ENCODE measurements around the gene GRIK1.

GRIK1 gene

GRCh38 chr21:29671728-29672127 is 268.1 kb downstream of the GRIK1 start:
- DNase-seq (ENCODE audit: low spot score), result no peak

- DNase-seq (ENCODE audit: low spot score), result no peak
These were observed 269.6 kb downstream of the GRIK1 start for GRCh38 chr21:29670228-29670627.

DNA sequence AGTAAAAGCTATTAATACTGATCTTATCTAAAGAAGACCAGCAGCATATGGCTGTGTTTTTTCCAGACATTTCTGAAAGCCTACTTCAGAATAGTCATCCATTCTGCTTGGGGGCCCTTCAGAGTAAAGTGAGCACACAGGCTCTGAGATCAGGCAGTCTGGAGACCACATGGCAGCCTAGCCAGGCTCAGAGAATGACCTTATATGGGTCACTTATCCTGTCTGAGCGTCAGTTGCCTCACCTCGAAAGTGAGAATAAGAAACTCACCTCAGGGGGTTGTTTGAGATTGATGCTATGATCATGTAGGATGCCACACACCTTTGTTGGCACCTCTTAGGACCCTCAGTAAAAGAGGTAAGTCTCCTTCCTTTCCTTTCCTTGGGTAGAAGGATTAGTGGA is 270.4 kb downstream of the GRIK1 start:
- no peak for DNase-seq (ENCODE audit: low spot score)

- no peak for DNase-seq (ENCODE audit: low spot score)
These were observed 272.1 kb downstream of the GRIK1 start for GRCh38 chr21:29667651-29668050.

- no peak for DNase-seq (ENCODE audit: low spot score)
These were observed 275.2 kb downstream of the GRIK1 start for GRCh38 chr21:29664615-29665014.

DNA sequence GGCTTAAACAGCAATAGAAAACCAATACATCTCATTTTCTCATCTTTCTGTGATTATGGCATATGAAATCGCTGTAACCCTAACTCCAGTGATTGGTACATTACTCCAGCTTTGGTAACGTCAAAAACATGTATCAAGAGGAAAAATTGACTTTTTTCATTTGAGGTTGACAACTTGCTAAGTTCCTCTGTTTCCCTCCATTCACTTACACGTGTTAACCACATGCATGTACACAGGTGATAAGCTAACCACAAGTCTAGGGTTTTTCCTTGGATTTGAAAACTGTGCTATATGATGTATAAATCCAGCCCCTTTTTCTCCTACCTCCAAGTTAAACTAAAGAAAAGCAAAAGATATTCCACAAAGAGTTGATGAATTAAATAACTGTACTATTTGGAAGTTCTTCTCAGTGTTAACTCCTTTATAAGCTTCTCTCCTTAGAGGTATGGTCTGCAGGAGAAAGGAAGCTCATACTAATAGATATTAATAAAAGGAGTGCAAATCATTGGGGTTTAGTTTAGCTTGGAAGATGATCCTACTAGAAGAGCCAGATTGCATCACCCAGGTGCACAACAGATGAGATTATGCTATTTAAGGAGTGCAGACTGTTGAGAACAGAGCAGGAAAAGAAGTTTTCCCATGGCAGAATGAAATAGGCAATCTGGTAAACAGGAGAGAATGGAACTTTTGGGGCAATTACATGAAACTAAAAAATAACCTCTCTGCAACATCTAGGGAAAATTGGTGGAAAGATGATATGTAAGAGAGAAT is 277.9 kb downstream of the GRIK1 start:
- no peak for DNase-seq (ENCODE audit: low spot score)

DNA sequence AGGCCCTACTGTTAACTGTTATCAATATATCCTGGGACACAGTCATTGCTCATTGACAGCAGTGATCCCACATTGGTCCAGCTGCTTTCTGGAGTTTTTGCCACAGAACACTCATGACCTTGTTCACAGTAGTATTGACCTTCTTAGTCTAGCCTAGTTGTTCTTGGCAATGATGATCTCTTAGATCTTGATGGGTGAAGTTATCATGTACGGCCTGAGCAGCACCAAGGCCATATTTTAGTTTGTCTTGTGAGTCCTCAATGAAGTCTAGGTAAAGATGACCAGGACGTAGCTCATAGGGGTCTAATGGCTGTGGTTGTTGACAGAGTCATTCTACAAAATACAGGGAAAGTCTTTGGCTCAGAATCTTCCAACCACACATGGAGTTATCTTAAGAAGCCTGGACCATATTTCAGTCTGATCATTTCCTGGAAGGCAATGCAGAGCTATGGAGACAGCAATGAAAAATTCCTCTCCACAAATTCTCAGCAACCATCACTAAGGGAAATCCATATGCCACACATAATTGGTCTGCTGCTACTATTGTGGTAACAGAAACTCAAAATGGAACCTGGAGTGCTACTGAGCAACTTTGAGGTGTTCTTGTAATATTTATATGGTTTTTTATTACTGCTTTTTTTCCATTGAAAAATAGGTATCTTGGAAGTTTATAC is 279.6 kb downstream of the GRIK1 start:
- no peak for DNase-seq (ENCODE audit: low spot score)

- DNase-seq (ENCODE audit: low spot score), result no peak
These were observed 280.9 kb downstream of the GRIK1 start for GRCh38 chr21:29658934-29659203.

GRCh38 chr21:29658177-29658933 is 281.4 kb downstream of the GRIK1 start:
- no peak for DNase-seq (ENCODE audit: low spot score)

DNA sequence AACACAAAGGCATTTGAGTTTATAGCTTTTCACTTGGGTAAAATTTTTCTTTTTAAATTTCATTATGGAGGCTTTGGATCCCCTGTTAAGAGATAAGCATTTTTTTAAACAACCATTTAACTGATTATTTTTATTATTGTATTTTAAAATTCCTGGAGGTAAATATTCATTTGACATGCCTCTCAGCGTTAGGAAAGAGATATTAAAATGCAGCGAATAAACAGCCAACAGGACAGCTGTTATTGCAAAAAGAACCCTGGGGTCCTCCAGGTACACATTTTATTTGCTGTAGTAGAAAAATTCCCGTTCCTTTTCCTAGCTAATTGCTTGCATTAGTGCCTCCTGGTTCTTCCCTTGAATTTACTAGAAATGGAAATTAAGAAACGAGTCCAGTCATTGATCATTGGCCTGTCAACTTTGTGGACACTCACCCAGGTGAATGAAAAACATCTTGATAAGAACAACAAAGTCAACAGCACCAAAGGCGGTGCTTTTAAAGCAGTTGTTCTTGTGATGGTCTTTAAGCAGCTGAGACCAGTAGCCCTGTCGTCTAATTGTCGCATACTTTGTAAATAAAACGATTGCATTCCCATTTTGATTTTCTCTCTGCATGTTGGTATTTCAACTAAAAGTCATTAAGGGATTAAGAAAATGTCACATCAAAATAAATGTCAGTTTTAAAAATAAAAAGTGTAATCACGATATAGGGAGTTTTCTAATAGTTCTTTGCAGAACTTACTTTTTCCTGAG is 282.4 kb downstream of the GRIK1 start:
- DNase-seq (ENCODE audit: low spot score), result no peak

- DNase-seq (ENCODE audit: low spot score), result peak; percentile 98
These were observed 283.1 kb downstream of the GRIK1 start for GRCh38 chr21:29656504-29657239.

- DNase-seq (ENCODE audit: low spot score), result no peak
These were observed 284.2 kb downstream of the GRIK1 start for GRCh38 chr21:29655577-29655976.

DNA sequence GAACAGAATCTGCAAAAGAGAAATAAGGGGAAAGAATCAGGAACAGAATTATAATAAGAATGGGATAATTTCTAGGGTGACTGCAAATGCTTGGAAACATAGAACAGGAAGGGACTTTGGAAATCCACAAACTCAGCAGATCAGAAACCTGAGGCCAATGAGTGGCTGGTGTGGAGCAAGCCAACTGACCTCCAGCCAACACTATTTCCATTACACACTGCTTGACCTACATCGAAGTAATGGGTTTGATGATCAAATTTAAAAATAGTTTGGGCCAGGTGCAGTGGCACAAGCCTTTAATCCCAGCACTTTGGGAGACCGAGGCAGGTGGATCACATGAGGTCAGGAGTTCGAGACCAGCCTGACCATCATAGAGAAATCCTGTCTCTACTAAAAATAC is 284.9 kb downstream of the GRIK1 start:
- DNase-seq (ENCODE audit: low spot score), result no peak

DNA sequence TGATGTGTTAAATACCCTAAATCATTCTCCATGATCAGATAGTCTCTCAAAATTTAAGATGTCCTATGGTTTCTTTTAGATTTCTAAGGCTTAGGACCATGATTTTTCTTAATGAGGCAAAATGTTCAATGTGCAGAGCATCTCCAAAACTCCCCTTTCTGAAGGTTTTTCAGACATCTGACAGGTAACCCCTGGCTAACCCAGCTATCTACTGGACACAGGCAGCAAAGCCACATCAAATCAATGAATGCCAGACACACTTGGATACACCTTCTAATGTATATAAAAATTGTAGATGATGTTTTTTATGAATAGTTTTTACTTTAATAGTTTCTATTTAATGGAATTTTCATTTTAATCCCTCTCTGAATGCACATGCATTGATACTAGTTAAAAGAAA is 285.6 kb downstream of the GRIK1 start:
- no peak for DNase-seq (ENCODE audit: low spot score)

- DNase-seq (ENCODE audit: low spot score), result no peak
These were observed 289.2 kb downstream of the GRIK1 start for GRCh38 chr21:29650523-29651022.

DNA sequence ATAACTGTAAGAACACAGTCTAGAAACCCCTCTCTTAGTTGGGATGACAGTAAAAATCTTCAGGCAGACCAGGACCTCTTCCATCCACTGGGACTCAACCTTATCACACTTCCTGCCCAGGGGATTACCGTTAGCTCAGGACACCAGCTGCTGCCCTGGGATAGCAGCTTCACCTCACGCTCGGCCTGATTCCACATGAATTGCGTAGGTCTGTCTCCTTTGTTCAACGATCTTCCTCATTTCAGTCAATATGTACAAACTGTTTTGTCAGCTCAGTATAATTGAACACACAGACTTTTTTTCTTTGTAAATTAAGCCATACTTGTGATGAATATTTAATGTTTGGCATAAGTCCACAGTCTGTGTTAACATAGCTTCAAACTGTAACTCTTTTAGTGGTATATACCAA is 290.4 kb downstream of the GRIK1 start:
- DNase-seq (ENCODE audit: low spot score), result no peak

DNA sequence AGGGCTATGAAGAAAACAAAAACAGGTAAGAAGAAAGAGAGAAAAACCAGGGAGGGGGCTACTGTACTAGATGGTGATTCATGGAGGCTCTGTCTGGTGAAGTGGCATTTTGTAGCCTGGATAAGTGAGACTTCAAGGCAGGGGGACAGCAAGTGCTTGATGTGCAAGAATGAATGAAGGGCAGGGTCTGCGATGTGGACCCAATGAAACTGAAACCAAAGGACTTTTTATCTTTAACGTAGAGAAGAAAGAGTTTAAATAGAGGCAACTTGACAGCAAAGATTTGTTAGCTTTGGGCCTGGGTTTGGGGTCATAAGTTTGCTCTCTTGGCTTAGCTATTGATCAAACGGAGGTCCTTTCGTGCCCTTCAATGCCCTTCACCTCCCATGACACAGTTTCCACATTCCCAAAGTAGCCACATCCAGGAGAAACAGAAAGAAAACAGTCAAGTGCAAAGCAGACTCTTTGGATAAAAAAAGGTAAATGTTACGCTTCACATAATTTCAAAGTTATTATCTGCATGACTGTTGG is 291.0 kb downstream of the GRIK1 start:
- DNase-seq (ENCODE audit: low spot score), result no peak

DNA sequence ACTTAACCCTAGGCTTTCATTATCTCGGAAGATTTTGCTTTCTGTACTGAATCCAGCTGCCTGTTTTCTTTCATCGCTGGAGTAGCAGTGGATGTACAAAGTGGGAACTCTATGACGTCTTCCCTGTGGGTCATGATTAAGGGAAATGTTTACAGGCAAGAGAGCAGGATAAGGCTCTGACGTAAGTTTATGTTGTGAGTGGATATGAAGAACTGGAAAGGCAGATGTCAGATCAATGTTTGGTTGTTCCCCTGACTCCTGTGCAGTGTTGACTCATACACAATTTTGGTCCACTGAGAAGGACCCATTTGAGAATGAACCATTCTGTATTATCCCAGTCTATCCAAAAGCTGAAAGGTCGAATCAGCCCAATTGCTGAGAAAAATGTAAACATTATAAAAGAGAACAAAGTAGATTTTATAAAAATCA is 292.4 kb downstream of the GRIK1 start:
- no peak for DNase-seq (ENCODE audit: low spot score)

DNA sequence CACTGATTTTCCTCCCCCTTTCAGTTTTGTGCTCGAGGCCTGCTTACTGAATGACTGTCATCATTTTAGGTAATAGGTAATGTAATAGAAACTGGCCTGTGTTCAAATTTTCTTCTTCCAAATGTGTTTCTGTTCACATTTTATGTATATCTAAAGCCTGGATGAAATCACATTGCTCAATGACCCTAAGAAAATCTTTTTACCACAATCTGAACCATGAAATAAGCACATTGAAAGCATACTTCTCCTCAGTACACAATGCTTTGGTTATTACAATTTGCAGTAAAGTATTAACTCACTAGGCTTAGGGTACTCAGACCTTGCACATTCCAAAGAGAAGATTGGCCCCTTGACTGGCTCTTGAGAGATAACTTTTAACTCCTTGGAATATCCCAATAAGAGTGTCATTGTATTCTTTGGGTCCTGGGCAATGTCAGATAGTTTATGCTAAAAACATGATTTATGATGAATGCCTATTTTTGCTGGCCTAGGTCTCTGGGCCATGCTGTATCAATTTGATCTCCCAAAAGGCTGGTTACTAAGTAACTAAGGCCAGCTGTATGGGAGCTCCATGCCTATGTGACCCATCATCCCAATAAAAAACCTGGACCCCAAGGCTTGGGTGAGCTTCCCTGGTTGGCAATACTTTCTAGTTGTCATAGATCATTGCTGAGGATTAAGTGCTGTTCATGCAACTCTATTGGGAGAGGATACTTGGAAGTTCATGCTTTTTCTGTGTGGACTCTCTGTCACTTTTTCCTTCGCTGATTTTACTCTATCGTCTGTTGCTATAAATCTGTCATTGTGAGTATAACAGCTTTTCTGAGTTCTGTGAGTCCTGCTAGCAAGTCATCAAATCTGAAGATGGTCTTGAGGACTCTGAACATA is 293.9 kb downstream of the GRIK1 start:
- no peak for DNase-seq (ENCODE audit: low spot score)

DNA sequence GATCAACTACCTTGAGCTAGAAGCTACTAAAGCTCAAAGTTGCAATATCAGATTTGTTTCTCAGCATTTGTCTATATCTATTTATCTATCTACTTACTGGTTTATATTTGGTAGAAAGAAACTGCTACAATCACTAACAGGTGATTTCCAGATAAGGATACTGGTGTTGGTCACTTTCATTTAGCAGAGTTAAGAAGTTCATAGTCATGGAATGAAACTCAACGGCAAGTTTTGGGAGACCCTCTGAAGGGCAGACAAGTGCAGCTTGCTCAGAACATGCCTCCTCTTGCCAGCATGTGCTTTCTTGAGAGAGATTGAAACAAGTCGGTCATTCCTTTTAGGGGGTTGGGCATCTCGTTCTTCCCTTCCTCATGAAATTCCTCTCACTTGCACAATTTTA is 296.5 kb downstream of the GRIK1 start:
- no peak for DNase-seq (ENCODE audit: low spot score)

Data from kidney capillary endothelial cell (primary cell).